ENCODE measurements around the gene REG4.

The REG4 gene

DNA sequence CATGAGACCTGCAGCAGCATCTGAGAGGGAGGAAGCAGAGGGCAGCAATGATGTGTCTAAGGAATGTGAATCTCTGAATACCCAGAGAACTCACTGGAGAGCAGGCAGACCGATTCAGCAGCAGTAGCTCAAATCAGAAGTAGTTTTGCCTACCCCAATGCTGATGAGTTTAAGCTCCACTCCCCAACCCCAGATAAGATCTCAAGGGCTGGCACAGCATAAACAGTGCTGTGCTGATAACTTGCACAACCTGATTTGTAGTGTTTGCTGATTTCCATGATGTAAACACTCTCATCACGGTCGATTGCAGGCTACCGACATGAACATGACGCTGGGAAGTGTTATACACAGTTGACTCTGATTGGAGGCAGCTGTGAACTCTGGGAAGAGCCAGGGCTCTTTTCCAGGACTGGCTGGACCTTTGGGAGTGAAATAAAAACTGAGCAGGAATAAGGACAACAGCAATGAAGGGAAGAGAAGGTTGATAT lies 31.3 kb downstream of the REG4 start:
- no peak for DNase-seq (ENCODE audit: low spot score)

DNA sequence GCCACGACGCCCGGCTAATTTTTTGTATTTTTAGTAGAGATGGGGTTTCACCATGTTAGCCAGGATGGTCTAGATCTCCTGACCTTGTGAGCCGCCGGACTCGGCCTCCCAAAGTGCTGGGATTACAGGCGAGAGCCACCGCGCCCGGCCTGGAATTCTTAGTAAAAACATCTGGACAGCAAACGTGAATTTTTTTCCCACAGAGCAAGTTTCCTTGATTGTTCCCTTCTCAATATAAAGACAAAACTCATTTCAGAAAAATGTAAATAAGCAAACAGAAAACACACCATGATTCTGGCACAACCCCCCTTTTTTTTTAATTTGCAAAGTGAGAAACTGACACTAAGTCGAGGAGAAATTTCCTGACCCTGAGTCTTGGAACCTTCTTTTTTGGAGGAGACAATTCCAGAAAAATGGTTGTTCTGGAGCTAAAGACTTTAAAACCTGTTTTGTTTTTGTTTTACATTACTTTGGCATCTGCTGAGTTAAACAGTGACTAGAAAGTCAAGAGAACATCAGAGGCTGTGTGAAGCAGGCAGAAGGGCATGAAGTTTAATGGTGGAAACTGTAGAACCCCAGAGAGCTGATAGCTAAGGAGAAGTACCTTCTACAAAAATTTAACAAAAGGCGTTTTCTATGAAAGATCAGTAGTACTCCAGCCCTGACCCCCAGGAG lies 32.2 kb downstream of the REG4 start:
- no peak for DNase-seq (ENCODE audit: low spot score)

DNA sequence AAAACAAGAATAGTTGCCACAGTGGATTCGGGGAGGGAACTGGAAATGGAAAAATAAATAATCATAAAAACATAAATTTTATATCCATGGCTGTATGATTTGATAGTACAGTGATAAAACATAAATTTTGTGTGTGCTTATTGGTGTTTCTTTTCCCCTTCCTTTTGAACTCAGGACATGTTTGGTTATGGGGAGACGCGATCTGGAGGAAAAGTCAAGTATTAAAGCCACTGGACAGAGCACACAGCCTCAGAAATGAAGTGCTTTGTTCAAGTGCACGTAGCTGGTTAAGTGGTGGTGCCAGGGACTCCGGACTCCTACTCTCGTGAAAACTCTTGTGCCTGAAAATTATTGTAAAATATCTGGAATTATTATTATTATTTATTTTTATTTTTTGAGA lies 32.9 kb downstream of the REG4 start:
- DNase-seq (ENCODE audit: low spot score): no peak

DNA sequence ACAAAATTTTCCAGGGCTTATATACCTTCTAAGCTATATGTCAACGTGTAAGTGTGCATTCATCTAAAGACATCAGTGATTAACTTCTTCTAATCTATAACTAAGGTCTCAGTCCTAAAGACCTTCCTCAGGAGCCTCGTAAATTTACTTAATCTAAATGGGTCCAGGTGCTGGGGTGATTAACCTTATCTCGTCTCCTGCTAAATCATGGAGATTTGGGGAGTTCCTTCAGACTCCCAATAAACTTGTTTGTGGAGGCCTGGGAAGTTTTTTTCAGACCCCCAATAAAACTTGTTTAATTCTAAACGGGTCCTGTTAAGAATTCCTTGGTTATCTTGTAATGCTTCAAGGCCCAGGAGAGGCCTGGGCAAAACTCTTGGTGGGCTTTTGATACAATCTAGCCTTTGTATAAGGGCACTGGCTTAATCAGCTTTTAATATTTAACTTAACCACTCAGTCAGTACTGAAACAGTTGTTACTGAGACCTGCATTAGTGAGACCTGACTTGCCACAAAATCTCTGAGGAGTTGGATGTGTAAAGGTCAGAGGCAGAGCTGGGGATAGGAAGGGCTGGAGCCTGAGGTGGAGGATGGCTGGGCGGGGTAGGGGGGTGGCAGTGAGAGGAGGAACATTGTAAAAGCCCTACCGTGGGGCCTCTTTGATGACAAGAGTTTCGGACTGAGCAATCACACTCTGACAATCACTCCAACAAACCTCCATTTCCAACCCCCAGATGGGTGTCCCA lies 36.3 kb downstream of the REG4 start:
- DNase-seq (ENCODE audit: low spot score): no peak

DNA sequence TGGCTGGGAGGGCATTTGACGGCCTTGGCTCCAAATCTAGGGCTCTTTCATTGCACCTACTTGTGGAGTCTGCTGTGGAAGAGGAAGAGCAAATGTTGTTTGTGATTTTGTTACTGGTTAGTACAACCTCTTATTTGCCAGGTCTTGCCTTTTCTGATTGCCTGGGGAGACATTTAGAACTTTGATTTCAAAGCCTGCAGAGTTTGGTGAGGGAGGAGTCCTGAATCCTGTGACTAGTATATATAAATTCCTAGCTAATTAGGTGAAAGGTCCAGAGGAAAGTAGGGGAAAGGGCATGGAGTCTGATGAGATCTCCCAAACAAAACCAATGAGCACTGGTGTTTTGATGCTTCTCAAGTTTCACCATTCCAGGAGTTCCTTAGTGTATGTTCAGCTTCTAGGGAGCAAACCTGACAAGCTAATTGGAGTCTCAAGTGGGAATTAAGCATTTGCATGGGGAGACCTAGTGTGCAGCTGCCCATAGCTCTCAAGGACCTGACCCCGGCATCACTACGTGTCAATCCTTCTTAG lies 37.5 kb downstream of the REG4 start:
- DNase-seq (ENCODE audit: low spot score): no peak

DNA sequence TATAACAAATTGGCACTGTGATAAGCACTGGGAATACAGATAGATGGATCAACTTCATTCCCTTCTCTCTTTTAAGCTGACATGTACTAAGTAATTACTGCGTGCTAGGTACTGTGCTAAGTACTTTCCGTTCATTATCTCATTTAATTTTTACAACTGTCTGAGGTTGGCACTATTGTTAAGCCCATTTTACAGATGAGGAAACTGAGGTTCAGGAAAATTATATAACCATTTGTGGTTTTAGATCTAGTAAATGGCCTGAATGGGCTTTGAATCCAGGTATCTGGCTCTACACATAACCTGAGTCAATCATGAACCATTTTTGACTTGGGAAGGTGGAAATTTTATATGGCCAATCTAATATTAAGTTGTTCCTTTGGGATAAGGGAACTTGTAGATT lies 39.0 kb downstream of the REG4 start:
- DNase-seq (ENCODE audit: low spot score): no peak

DNA sequence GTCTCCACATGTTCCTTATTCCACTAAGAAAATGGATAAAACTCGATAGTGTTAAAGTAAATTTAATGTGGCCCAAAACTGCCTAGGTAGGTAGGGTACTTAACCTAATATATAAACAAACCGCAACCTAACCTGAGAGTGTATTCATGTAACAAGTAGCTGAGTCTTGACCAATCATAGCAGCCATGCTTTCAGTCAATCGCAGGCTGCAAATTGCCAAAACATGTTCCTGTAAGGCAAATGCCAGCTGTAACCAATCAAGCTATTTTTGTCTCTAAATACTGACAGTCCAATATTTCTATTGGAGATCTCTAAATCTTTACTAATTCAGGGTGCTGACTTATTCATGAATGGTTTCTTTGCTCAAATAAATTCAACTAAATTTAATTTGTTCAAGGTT lies 39.5 kb downstream of the REG4 start:
- no peak for DNase-seq (ENCODE audit: low spot score)

DNA sequence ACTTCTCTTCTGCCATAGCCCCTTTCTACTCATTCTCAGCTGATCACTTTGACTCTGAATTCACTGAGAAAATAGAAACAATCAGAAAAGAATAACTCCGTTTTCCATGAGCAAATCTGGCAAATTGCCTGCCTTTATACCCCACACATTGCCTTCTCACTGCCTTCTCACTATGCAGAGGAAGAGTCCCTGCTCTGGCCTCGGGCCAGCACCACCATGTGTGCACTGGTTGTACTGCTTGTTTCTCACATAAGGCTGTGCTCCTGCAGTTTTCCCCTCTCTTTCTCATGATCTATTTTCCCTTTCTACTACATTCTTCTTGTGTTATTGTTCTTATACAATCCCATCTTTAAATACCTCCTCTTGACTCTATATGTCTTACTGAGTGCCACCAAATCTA lies 40.2 kb downstream of the REG4 start:
- no peak for DNase-seq (ENCODE audit: low spot score)

DNA sequence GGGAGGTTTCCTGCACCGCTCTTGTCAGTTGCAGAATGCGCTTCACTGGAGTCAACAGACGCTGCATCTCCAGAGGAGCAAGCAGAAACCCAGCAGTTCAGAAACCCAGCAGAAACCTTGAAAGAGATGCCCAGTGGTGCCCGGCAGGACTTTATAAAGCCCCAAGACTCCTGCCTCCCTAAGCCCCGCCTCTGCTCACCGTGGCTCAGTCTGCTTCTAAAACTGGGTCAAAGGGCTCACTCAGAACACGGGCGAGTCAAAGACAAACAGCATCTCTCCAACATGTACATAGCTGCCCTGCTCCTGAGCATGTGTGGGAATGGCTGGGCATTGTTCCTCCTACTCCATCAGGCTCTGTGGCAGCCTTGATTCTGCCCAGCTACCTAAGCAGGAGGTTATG lies 42.5 kb downstream of the REG4 start, which contains the start of gene HMGCS2:
Gene HMGCS2, minus strand, starts transcription at position 128 of the 400 bp plus-strand sequence. Its CDS starts 61 bp downstream, at position 67.
- no peak for DNase-seq (ENCODE audit: low spot score)

DNA sequence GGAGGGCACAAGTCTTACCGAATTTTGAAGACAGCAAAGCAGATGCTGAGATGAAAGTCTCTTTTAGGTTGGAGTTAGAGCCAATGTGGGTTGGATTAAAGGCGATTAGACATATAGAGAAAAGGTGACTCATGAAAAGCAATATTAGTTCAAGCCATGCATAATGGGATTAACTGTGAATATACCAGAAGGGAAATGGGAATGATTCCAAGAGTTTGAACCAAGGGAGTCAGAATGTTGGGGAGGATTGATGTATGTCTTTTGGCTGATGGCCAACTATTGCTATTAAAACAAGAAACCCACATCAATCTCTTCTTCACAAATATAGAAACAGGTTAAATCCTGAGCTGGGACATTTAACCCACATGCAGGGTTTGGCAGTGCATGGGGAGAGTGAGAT lies 43.8 kb downstream of the REG4 start:
- DNase-seq (ENCODE audit: low spot score): no peak

DNA sequence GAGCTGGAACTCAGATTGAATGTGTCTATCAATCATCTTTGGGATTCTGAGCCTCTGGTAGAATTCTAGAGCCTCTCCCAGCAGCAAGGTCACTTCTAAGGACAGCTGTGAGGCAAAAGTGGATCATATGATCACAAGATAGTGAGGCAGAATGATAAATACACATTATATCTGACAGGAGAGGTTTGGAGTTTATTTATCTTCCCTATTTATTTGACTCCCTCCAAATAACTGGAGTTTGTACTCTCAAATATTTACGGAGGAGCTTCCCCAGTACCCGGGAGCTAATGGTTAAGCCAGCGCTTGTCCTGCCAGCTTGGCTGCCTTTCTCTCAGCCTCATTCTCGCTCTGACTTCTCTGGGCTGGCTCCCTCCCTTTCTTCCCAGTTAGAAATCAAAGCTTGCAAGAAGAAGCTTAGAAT lies 44.9 kb downstream of the REG4 start:
- DNase-seq (ENCODE audit: low spot score): no peak

DNA sequence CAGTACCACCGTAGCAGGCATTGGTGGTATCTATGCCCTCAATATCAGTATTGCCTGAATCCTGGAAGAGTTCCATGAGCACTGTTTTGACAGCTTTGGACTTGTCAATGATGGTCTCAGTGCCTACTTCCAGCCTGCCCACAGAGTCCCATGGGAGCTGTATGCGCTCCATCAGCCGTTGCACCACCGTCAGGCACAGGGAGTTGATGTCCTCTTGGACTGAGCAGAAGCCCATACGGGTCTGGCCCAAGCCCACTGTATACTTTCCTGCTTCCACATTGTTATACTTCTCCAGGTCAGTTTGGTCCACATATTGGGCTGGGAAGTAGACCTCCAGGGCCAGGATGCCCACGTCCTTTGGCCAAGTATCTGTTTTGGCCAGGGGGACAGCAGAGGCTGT lies 47.0 kb downstream of the REG4 start:
- no peak for DNase-seq (ENCODE audit: low spot score)

DNA sequence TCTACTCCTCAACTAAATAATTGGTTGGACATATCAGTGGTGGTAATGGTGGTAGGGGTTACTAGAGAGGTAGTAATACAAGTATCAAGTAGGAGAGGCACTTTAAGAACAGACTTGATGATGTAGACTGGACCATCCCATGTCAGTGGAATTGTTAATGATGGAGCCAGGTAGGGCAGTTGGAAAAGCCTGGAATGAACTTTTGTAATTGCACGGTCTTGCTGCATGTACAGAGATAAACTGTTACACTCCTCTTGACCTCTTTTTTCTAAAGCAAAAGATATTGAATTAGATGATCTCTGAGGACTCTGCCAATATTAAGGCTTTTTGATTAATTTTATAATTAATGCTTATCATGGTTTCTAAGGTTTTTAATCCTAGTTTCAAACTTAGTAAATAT lies 48.3 kb downstream of the REG4 start:
- no peak for DNase-seq (ENCODE audit: low spot score)

DNA sequence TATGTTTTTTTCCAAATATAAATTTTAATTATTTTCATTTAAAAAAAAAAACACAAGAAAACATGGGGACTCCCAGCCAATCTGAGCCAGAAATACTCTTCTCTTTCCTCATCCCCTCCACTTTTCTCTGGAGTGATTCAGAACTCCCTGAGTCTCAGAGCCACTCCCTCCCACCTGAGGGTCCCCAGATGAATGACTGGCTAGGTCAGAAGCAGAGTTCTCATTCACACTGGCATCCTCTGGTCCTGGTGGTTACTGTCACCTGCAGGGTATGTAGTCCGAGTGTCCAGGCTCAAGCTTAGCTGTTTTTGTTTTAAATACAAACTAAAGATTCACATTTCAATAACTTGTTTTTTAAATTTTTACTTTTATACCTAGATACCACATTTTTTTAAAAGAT lies 48.9 kb downstream of the REG4 start:
- DNase-seq (ENCODE audit: low spot score): no peak

DNA sequence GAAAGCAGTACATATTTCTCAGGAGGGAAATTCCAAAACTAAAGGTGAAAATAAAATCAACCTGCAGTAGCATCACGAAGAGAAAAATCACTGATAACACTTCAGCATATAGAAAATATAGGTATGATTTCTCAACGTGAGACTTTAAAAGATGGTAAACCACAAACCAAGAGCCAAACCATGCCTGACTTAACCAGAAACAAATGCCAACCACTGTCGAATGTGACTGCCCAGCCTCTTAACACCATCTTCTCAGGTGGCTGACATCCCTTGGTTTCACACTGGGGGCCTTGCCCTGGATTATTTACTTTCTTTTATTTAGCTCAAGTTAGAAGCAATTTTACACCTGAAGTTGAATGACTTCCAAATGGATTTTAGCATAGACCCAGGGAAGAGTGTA lies 52.7 kb downstream of the REG4 start:
- no peak for DNase-seq (ENCODE audit: low spot score)

DNA sequence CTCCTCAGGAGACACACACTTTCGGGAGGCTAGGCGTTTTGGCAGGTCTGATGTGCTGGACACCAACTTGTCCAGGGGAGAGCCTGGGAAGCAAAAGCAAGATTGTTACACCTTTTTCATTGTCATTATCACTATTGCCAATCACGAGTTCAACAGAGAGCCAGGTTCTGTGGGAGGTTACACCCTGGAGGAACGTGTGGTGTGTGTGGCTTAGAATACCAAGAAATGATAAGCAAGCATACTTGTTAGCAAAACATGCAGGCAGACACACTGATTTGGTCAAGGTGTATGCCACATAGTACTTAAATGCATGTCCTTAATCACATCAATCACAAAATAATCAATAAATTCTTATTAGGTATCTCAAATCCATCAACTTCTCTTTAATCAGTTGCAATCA lies 58.7 kb downstream of the REG4 start:
- DNase-seq (ENCODE audit: low spot score): no peak

DNA sequence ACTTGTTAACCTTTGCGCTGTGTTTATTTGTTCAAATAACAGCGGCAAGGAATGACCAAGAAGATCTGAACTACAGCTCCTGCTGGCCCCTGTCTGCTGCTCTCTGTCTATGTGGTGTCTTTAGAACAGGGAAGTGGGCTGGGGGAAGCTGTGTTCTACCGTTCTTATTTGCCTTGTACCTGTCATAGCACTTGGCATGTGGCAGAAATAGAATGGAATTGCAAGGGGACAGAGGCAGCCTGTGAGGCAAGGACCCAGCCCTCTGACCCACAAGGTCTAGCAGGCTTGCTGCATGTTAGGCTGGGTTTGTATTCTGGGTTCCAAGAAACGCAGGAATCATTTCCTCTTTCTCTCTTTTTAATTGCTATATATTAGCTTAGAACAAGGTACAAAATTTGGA lies 63.2 kb downstream of the REG4 start:
- no peak for DNase-seq (ENCODE audit: low spot score)

DNA sequence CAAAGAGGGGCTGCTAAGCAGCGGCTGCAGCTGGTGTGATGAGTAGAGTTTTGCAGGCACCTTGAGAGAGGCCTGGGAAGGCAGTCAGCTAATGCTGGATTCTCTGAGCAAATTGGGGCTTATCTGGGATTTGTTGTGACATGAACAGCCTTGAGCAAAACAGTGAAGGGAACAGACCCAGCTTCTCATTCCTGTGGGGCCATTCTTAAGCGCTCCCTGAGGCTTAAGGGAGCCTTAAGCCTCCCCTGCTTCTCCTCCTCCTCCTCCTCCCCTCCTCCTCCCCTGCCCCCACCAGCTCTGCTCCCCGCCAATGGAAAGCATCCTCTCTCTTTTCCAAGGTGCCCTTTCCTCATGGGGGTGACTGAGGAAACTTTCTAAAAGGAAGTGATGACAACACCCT lies 63.8 kb downstream of the REG4 start:
- DNase-seq (ENCODE audit: low spot score): no peak

DNA sequence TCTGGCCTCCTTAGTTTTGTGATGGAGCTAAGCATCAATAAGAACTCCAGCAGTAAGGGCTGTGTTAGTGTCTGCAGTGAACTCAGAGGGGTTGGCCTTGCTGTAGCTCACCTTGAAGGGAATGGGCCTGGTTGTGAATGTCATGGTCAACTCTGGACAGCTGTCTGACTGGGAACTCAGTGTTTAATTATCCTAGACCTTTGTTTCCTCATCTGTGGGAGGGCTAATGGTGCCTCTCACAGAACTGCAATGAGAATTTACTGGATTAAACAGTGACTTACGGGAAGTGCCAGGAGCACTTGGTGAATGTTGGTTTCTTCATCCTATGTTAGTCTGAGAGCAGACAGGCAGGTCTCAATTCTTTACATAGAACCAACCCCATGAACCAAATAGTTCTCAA lies 66.2 kb downstream of the REG4 start:
- no peak for DNase-seq (ENCODE audit: low spot score)

DNA sequence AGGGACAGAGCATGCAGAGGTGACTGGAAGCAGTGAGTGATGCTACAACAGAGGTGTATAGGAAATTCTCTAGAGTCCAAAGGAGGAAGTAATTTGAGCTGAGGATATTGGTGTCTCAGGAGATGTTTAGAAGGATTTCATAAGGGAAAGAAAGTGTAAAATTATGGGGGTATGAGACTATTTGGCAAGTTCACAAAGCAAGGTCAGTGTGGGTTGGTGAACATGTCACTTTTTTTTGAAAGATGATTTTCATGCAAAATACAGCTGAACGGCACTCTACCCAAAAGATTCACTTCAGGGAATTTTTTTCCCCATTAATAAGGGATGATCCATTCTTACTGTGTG lies 66.7 kb downstream of the REG4 start:
- no peak for DNase-seq (ENCODE audit: low spot score)

Measured in hematopoietic multipotent progenitor cell treated with erythropoietin and hydrocortisone succinate and interleukin-3 and kit ligand, for 15 days (in vitro differentiated cells).